CD4-positive, alpha-beta T cell (primary cell): Measurements from ENCODE around the gene CCR6. TPM values are rescaled to one million over a fixed set of nuclear protein-coding genes. Genes with fewer than 3 reads are reported as not detected.
A peak's percentile ranks its signal among the peaks of the same experiment; 100 is the strongest.

Experiments used
- ATAC-seq: fragments of 200-7000 bp; cut with Tn5 transposase; one replicate; pipeline ENCODE4 v1.10.0; 2022; ENCODE audit warnings: mild to moderate bottlenecking; ENCODE audit not compliant: poor library complexity
- CTCF ChIA-PET: fragments of 350-600 bp; sonication (Branson Sonifier 250); formaldehyde crosslinking; loops from one replicate; lab custom pipeline; 2021; ENCODE audit warnings: antibody characterized with exemption, inconsistent platforms; lab: Charles Lee
- POLR2A ChIA-PET: fragments of 350-600 bp; sonication (Branson Sonifier 250); formaldehyde crosslinking; loops from one replicate; lab custom pipeline; 2021; ENCODE audit warnings: antibody characterized with exemption, inconsistent platforms; lab: Charles Lee
- DNase-seq, 14 experiments: peaks; one replicate each; pipeline ENCODE4 v3.0.0-alpha.2; 2013 to 2020; ENCODE audit warnings: mixed read lengths in 2 of 14
- H3K27ac ChIP-seq, 2 donors: one replicate each; pipeline versions ENCODE4 v1.5.1 to v1.7.0; 2013; ENCODE audit warnings: low read length in 2 of 2, low read depth in 1 of 2, mild to moderate bottlenecking in 1 of 2
- H3K27me3 ChIP-seq, 2 experiments: 1 replicate in 1 of 2; 2 replicates in 1 of 2; pipeline versions ENCODE4 v1.6.1 to v1.7.0; 2013; ENCODE audit warnings: low read length in 2 of 2, control low read depth in 1 of 2, mild to moderate bottlenecking in 1 of 2, moderate library complexity in 1 of 2; ENCODE audit not compliant: insufficient read depth in 2 of 2, control insufficient read depth in 1 of 2
- H3K36me3 ChIP-seq: one replicate; pipeline ENCODE4 v1.6.1; 2013; ENCODE audit warnings: low read length, control low read depth; ENCODE audit not compliant: insufficient read depth
- H3K4me1 ChIP-seq: one replicate; pipeline ENCODE4 v1.6.1; 2013; ENCODE audit warnings: low read length, control low read depth; ENCODE audit not compliant: insufficient read depth
- H3K4me3 ChIP-seq: one replicate; pipeline ENCODE4 v1.5.1; 2013; ENCODE audit warnings: mild to moderate bottlenecking, low read length, moderate library complexity
- H3K9me3 ChIP-seq, 2 experiments: 1 replicate in 1 of 2; 2 replicates in 1 of 2; pipeline versions ENCODE4 v1.6.1 to v1.7.0; 2013; ENCODE audit warnings: low read length in 2 of 2, mild to moderate bottlenecking in 2 of 2, control low read depth in 1 of 2, moderate library complexity in 1 of 2; ENCODE audit not compliant: control insufficient read depth in 1 of 2, insufficient read depth in 1 of 2
- H3K27ac Mint-ChIP-seq: one replicate; pipeline ENCODE4 v1.8.0; 2020; ENCODE audit warnings: mixed read lengths
- H3K27me3 Mint-ChIP-seq: one replicate; pipeline ENCODE4 v1.8.0; 2021; ENCODE audit warnings: mixed read lengths
- H3K36me3 Mint-ChIP-seq: one replicate; pipeline ENCODE4 v1.8.0; 2021; ENCODE audit warnings: low read depth, mixed read lengths
- H3K4me1 Mint-ChIP-seq: one replicate; pipeline ENCODE4 v1.8.0; 2021; ENCODE audit warnings: low read depth, mixed read lengths
- H3K4me3 Mint-ChIP-seq: one replicate; pipeline ENCODE4 v1.8.0; 2020; ENCODE audit warnings: mild to moderate bottlenecking, mixed read lengths
- H3K9me3 Mint-ChIP-seq: one replicate; pipeline ENCODE4 v1.8.0; 2020; ENCODE audit warnings: mixed read lengths
- intact Hi-C, 2 experiments: fragments of 100-400 bp; cut with DNase I in 1 of 2; cut with micrococcal nuclease in 1 of 2; formaldehyde crosslinking; loops; one replicate each; pipeline versions ENCODE4 v1.15.1 to v1.9.0; 2023 to 2025; cut with DNase I, micrococcal nuclease
- total RNA-seq, 174 experiments: library from RNA in 2 of 174; stranded (reverse) in 2 of 174; gene quantifications; one replicate each; pipeline ENCODE4 v1.2.3 and lab custom pipeline; 2021 to 2026
- TF ChIP-seq, protein P1 (sequence below): fragments of 200-600 bp; IDR thresholded peaks from one replicate; pipeline ENCODE4 v1.8.0; 2022; ENCODE audit warnings: antibody characterized with exemption, mild to moderate bottlenecking

Gene CCR6
- total RNA-seq, 2 experiments from 2014 or later, result 13.6 to 15.9 TPM

GRCh38 chr6:167112421-167112820 lies 10.5 kb upstream of the CCR6 start:
- peak overlapping the region; percentile 22 to 25 for H3K27ac ChIP-seq
- Mint-ChIP-seq H3K4me1 (peaks cover 40% of the 10 kb centered on the region), H3K9me3 (no peaks in the 10 kb centered on the region)

GRCh38 chr6:167113047-167113754 lies 9.7 kb upstream of the CCR6 start:
- Histone ChIP-seq H3K36me3 (peaks cover 4% of the 10 kb centered on the region), H3K4me3 (peak overlapping the region; percentile 55), H3K9me3 (no peaks in the 10 kb centered on the region), H3K27me3 (no peaks in the 10 kb centered on the region), H3K4me1 (peaks cover 59% of the 10 kb centered on the region), H3K27ac (peak overlapping the region; percentile 50 to 82)
- DNase-seq (no peak), ATAC-seq (no peak)
- Mint-ChIP-seq H3K27ac (peak overlapping the region; percentile 95), H3K27me3 (no peaks in the 10 kb centered on the region), H3K9me3 (no peaks in the 10 kb centered on the region), H3K36me3 (peaks cover 17% of the 10 kb centered on the region), H3K4me1 (peaks cover 48% of the 10 kb centered on the region), H3K4me3 (peak overlapping the region; percentile 97)
- ChIA-PET CTCF (interaction anchor here (1.2 kb wide), 3 partner anchors 9 to 114 kb away, joined by 3 to 4 read pairs (median 3); partner anchors contain the start of genes CCR6 and CEP43), POLR2A (interaction anchor here (1.0 to 1.2 kb wide), 2 partner anchors 66 kb away, joined by 4 to 5 read pairs; no protein-coding TSS in a partner anchor)
- intact Hi-C loops, result loop anchor here in 1 of 2 experiments (5.0 kb wide), 2 partner anchors 61 to 116 kb away; partner anchors contain the start of gene CEP43
- TF ChIP-seq, protein P1, sequence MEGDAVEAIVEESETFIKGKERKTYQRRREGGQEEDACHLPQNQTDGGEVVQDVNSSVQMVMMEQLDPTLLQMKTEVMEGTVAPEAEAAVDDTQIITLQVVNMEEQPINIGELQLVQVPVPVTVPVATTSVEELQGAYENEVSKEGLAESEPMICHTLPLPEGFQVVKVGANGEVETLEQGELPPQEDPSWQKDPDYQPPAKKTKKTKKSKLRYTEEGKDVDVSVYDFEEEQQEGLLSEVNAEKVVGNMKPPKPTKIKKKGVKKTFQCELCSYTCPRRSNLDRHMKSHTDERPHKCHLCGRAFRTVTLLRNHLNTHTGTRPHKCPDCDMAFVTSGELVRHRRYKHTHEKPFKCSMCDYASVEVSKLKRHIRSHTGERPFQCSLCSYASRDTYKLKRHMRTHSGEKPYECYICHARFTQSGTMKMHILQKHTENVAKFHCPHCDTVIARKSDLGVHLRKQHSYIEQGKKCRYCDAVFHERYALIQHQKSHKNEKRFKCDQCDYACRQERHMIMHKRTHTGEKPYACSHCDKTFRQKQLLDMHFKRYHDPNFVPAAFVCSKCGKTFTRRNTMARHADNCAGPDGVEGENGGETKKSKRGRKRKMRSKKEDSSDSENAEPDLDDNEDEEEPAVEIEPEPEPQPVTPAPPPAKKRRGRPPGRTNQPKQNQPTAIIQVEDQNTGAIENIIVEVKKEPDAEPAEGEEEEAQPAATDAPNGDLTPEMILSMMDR, result no peak

More at GRCh38 chr6:167112421-167112820, 10.5 kb upstream of the CCR6 start:
- Histone ChIP-seq H3K4me3 (peak overlapping the region; percentile 55), H3K4me1 (peaks cover 52% of the 10 kb centered on the region), H3K9me3 (no peaks in the 10 kb centered on the region), H3K36me3 (peaks cover 4% of the 10 kb centered on the region), H3K27me3 (no peaks in the 10 kb centered on the region)
- CTCF ChIA-PET, result no interaction called here
- ATAC-seq (no peak), DNase-seq (no peak)
- Mint-ChIP-seq H3K36me3 (peaks cover 17% of the 10 kb centered on the region), H3K4me3 (peak overlapping the region; percentile 97), H3K27ac (peak overlapping the region; percentile 95), H3K27me3 (no peaks in the 10 kb centered on the region)
- POLR2A ChIA-PET, result interaction anchor here (1.0 kb wide), 1 partner anchor 65 kb away, joined by 5 read pairs; no protein-coding TSS in a partner anchor
- intact Hi-C loops, result loop anchor here in 1 of 2 experiments (5.0 kb wide), 2 partner anchors 60 to 115 kb away; partner anchors contain the start of gene CEP43
- TF ChIP-seq, protein P1, result no peak

DNA sequence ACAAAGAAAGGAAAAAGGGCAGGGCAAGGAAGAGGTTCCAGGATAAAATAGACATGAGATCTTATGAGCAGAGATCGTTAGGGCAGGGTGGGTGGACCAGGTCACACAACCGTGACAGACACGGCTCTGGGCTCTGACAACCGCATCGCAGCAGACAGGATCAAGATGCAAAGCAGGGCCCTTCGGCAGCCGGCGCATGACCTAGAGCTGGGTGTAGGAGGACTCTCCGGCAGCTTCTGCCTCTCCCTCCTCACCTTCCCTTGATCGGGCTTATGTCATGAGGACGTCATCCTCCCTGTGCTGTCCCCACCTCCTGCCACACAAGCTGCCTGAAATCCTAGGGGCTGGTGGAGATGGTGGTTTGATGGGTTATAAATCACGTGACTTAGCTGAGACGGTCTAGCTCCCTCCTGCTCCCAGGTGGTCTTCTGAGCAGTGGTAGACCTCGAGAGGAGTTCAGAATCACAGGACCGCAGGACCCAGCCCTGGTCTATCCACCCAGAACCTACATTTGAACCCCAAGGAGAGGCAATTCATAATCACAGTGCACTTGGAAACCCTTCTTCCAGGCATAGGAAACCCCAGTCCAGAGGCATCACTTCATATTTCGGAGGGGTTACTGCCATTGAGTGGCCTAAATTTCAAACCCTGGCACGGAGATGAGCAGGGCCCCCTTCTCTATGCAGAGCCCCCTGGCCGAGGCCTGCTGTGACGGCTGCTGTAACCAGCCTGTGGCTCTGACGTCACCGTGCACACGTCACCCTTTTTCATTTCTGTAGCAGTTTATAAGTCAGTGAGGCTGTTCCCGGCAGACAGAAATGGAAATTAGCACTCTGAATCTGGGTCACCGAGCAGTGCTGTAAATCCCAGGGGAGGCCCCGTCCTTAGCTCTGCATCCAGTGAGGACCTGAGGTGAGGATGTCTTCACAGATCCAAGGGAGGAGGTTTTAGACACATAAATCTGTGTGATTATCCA lies 8.7 kb upstream of the CCR6 start:
- Histone ChIP-seq H3K36me3 (peaks cover 4% of the 10 kb centered on the region), H3K27ac (peak overlapping the region; percentile 58 to 82), H3K4me1 (peaks cover 68% of the 10 kb centered on the region), H3K9me3 (no peaks in the 10 kb centered on the region), H3K4me3 (peak overlapping the region; percentile 55), H3K27me3 (no peaks in the 10 kb centered on the region)
- POLR2A ChIA-PET, result interaction anchor here (1.2 kb wide), 1 partner anchor 67 kb away, joined by 4 read pairs; no protein-coding TSS in a partner anchor
- DNase-seq (peak in 11 of 14 experiments; percentile 30 to 90 (median 53)), ATAC-seq (peak; percentile 79)
- intact Hi-C loops, result loop anchor here in 1 of 2 experiments (5.0 kb wide), 2 partner anchors 62 to 117 kb away; partner anchors contain the start of gene CEP43
- peak overlapping the region; percentile 95 for H3K27ac Mint-ChIP-seq
- CTCF ChIA-PET, result interaction anchor here (1.2 kb wide), 3 partner anchors 8 to 115 kb away, joined by 3 to 4 read pairs (median 3); partner anchors contain the start of genes CCR6 and CEP43
- TF ChIP-seq, protein P1, result no peak
- peaks cover 17% of the 10 kb centered on the region for H3K36me3 Mint-ChIP-seq
- H3K4me1 Mint-ChIP-seq, result peaks cover 58% of the 10 kb centered on the region
- H3K9me3 Mint-ChIP-seq, result no peaks in the 10 kb centered on the region
- no peaks in the 10 kb centered on the region for H3K27me3 Mint-ChIP-seq
- peak overlapping the region; percentile 97 for H3K4me3 Mint-ChIP-seq
